HG03469 (cell line): ENCODE data around the gene ZNF184.

Experiments used
- ATAC-seq: cut with Tn5 transposase; IDR thresholded peaks from one replicate; pipeline ENCODE4 v1.9.1; 2021; ENCODE audit warnings: mild to moderate bottlenecking, moderate library complexity, moderate number of reproducible peaks; ENCODE audit not compliant: unreplicated experiment

ZNF184 gene

DNA sequence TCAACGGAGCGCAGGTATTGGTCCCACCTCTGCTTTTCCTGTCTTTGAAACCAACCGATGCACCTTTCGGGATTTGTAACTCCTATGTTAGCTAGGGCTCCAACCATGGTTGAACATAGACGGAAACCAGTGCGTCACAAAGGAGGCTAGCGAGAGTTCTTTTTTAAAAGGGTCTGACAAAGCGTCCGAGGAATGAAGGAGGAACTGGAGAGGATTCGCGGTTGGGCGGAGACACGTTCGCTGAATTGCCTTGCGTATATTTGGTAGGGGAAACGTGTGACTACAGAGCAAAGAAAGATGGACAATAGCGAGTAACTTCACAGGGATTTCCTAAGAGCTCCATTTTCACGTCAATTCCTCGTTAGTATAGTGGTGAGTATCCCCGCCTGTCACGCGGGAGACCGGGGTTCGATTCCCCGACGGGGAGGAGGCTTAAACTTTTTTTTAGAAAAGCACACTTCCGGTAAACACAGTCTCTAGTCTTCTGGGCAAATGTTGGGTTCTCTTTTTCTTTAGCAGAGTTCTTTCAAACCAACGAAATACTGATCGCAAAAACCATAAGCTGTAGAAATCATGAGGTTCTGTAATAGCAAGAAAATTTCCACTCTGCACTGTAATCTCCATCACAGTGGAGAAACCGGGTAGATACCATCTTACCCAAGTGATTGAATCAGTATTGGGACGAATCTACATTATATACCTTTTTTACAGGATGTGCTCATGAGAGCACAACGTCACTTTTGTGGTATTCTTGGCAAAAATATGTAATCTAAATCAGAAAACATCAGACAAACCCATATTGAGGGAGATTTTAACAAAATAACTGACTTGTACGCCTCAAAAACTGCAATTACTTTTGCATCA, 6.6 kb upstream of the ZNF184 start:
- peak; percentile 46 for ATAC-seq

DNA sequence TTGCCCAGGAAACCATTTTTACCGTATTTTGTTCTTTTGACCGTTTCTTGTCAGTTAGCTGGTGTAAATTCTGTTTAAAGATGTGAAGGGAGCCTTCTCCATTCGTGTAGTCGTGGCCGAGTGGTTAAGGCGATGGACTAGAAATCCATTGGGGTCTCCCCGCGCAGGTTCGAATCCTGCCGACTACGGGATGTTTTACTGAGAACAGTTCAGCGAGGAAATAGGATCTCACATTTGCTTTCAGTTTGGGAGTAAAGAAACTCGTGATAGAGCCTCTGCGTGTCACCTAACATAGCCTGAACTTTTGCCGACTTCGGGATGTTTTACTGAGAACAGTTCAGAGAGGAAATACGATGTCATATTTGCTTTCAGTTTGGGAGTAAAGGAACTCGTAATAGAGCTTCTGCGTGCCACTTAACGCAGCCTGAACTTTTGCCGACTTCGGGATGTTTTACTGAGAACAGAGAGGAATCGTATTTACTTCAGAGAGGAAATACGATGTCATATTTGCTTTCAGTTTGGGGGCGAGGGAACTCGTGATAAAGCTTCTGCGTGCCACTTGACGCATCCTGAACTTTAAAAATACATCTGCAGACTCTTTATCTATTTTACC, 5.9 kb upstream of the ZNF184 start:
- ATAC-seq: peak; percentile 35

DNA sequence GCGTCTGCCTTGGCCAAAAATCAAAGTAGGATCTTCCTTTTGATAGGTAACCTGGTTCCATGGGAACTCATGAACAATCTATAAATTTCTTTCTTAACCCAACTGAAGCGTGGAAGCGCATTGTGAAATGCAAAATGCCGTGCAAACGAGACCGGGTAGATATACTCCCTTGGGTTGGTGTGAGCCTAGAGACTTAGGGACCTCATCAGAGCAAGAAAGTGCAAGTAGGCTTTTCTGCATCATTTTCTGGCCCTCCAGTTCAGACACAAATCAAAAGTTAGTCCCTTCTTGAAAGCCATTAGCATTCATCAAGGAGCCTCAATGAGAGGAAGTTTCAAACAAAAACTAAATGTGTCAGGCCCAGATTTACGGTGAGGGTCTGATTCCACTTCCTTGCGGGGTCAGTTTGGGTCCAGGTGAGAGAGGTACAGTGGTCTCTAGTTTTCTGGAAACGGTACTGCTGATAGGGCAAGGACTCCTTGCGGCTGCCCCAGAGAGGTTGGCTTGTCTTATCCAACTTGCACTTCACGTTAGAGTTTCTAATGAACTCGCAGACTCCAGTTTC, 5.3 kb upstream of the ZNF184 start:
- ATAC-seq: no peak

DNA sequence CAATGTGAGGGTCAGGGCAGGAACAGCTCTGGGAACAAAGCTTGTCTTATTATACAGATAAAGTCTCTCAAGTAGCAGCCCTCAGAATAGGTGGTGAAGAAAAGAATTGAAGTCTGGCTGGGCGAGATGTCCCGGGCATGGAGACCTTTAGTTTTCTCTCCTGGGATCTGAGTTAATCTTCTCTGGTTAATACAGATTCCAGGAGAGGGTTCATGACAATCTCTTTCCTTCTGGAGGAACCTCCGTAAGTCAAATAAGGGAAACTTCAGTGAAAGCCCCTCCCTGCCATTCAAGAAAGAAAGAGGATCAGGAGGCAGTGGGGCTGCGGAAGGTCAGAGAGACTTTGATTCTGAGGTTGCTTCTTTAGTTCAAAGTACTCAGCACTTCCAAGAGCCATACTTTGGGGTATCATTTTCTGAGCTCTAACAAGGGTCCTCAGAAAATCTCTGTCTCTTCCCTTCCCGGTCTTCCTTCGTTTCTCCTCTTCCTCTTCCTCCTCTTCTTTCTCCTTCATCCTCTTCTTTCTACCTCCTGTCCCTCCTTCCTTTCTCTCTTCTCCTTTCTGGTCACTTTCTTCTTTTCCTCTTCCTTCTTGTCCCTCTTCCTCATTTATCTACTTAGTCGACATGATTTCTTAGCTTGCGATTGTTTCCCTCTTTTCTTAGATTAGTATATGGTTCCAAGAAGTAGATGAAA, 4.6 kb upstream of the ZNF184 start:
- ATAC-seq: no peak

DNA sequence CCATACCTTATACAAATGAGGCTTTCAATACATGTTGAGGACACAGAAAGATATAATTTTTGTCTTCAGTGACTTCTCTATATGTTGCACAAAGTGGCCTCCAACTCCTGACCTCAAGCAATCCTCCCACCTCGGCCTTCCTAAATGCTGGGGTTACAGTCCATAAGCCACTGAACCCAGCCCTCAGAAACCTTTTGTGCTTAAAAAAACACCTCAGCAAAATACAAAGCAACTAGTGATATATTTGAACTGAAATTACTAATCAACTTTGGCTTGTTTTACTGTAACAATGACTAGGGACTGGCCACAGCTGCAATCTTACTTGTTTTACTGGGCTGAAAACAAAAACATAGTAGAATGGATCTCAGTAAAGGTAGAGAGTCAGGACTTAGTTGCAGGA, 3.2 kb upstream of the ZNF184 start:
- ATAC-seq: no peak

DNA sequence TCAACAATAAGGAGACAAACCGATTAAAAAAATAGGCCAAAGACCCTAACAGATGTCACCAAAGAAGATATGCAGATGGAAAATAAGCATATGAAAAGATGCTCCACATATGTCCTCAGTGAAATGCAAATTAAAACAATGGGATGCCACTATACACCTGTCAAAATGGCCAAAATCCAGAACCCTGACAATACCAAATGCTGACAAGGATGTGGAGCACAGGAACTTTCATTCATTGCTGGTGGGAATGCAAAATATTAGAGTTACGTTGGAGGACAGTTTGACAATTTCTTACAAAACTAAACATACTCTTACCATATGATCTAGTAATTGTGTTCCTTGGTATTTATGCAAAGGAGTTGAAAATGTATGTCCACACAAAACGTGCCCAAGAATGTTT, 1.8 kb upstream of the ZNF184 start:
- ATAC-seq: no peak

DNA sequence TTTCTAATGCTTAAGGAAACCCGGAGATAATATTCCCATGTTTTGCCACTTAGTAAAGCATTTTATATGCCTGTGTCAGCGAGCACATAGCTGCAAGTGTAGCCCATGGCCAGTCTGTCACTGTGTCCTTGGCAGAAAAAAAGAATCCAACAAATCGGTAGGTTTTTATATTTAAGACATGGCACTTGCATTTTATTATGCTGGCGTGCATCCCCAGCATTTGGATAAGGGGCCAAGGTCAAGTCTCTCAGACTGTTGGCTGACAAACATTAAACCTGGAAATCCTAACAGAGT, 1.2 kb upstream of the ZNF184 start:
- no peak for ATAC-seq

DNA sequence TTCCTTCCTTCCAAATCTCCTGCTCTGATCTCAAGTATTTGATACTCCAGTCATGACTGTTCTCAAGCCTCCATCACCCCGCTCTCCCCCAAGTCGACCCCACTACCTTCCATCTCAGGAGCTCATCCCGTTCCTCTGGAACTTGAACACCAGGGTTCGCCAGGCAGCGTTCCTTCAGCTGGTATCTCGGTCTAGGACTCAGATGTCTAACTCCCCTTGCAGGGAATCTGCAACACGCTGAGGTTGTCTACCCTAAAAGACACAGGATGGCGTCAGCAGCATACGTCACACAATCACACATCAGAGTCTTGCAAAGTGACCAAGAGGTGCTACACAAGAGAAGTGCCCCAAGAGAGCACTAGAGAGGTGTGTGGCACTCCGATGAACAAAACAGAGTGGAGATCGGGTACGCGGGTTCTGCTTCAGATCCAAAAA, 706 bp downstream of the ZNF184 start:
- ATAC-seq: peak; percentile 23

DNA sequence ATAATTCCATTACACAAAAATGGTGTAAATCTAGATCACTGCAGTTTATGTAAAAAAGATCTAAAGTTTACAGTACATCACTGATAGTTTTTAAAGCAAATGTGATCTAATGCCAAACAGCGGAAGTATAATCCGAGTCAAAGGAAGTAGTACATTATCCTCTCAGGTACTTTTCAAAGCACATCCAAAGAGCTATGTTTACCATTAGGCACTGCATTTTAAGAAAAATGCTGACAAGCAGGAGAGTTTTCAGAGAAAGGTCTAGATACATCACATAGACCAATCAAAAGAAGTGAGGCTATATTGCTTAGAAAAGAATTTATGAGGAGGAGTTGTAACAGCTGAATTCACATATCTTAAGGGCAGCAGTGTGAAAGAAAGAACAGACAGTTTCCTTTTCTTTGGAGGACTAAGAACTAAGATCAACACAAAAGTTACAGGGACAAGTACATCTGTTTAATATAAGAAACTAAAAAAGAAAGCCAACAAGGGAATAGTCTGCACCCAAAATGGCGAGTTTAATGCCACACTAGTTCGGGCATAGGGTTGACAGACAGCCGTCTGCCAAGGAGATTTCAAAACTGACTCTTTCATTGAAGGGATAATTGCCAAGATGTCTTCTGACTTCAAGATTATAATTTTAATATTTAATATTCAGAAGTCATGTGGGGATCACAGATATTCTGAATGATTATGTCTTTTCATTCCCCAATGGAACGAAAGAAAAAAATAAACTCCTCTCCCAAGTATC, 1.4 kb downstream of the ZNF184 start:
- ATAC-seq: no peak

DNA sequence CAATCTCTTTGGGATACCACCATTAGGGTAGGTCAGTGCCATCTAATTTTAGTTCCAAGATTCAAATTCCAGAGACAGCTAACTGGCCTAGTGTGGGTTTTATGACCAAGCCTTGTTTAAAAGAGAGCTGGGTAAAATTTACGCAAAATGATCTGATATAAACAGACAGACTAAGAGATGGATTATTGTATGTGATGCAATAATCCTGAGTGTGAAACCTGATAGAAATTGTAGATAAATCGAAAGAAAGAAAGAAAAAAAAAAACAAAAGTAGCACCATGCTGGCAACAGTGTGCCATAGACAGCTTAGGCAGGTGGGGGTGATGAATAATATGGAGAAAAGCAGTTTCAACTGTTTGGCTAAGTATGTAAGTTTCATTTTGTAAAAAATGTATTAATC, 2.9 kb downstream of the ZNF184 start:
- no peak for ATAC-seq

DNA sequence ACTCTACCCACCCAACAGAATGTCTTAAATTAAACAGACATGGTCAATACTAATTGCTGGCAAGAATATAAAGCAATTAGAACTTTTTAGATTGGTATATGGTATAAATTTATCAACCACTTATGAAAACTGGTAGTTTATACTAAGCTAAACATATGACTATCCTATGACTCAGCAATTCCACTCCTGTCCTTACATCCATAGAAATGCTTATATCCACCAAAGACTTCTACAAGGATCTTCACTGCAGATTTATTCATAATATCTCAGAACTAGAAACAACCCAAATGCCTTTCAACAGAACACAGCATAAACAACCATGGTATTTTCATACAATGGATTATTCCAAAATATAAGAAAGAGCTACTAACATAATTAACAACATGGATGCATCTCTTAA, 4.6 kb downstream of the ZNF184 start:
- ATAC-seq: no peak

DNA sequence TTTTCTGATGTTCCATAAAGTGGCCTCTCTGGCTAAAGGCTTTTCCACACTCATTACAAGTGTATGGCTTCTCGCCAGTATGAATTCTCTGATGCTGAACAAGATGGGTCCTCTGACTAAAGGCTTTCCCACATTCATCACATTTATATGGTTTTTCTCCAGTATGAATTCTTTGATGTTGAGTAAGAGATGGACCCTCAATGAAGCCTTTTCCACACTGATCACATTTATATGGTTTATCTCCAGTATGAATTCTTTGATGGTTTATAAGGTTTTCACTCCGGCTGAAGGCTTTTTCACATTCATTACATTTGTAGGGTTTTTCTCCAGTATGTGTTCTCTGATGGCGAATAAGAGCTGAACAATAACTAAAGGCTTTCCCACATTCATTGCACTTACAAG, 20.4 kb downstream of the ZNF184 start:
- ATAC-seq: no peak

DNA sequence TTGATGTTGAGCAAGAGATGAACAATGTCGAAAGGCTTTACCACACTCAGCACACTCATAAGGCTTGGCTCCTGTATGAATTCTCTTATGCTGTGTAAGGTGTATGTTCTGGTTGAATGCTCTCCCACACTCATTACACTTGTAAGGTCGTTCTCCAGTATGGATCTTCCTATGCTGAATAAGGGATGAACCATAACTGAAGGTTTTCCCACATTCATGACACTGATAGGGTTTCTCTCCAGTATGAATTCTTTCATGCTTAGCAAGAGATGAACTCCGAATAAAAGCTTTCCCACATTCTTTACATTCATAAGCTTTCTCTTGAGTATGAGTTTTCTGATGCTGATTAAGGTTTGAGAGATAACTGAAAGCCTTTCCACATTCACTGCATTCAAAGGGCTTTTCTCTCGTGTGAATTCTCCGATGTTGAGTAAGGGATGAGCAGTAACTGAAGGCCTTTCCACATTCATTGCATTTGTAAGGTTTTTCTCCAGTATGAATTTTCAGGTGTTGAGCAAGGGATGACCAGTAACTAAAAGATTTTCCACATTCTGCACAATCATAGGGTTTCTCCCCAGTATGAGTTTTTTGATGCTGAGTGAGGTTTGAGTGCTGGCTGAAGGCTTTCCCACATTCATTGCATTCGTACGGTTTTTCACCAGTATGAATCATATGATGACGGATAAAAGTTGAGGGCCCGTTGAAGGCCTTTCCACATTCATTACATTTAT, 21.1 kb downstream of the ZNF184 start:
- no peak for ATAC-seq

DNA sequence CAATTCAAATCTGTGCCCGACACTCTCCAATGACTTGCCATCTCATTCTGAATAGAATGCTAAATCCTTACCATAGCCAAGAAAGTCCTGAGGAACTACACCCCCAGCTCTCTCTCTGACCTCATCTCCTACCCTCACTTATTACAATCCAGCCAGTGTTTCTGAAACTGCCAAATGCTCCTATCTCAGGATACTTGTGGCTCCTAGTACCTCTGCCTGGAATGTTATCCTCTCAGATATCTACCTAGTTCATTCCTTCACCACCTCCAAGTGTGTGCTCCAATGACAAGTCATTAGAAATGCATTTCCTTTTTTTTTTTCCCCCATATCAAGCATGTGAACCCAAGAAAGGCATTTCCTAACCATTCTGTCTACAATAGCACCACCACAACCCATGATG, 24.4 kb downstream of the ZNF184 start:
- no peak for ATAC-seq

DNA sequence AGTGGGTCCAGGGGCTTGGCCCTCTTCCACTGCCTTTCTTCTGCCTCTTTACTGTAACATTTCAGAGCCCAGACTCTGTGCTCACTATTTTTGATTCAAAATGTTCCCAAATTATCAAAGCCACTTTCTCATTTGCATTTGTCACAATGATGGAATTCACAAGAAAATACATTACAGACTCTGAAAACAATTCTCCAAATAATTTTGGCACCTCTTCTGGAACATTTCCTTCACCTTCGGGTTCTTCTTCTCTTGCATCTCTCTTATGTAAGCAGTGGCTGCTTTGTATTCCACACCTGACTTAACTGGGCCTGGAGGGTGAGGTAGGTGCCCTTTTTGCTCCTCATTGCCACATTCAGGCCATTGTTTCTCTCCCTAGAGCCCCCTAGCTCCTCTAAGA, 30.0 kb downstream of the ZNF184 start:
- no peak for ATAC-seq

DNA sequence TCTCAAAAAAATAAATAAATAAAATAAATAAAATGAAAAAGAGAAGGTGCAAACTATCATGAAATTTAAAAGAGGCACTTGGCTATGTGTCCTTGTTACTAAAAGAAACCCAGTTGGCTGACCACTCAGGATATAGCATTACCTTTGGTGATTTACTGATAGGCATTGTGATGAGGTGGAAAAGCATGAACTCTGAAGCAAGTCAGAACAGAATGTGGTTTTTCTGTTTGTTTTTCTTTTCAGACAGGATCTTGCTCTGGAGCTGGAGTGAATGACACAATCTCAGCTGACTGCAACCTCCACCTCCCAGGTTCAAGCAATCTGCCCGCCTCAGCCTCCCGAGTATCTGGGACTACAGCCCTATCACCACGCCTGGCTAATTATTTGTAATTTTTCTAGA, 31.9 kb downstream of the ZNF184 start:
- ATAC-seq: no peak

DNA sequence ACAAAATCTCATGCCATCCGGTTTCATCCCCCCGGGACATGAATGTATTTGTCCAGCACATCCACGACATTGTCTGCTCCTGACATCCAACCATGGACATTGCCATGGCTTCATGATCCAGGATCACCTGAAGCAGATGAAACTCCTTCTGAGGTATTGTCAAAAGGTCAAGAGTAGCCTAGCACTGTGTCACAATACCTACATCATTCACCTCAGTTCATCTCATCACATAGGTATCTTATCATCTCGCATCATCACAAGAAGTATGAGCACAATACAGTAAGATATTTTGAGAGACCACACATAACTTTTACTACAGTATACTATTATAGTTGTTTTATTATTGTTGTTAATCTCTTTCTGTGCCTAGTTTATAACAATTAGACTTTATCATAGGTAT, 33.5 kb downstream of the ZNF184 start:
- ATAC-seq: no peak

DNA sequence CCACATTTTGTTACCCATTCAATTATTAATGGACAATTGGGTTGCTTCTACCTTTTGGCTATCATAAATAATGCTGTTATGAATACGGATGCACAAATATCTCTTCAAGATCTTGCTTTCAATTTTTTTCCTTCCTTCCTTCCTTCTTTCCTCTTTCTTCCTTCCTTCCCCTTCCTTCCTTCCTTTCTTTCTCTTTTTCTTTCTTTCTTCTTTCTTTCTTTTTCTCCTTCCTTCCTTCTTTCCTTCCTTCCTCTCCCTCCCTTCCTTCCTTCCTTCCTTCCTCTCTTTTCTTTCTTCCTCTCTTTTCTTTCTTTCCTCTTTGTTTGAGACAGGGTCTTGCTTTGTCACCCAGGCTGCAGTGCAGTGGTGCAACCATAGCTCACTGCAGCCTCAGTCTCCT, 39.2 kb downstream of the ZNF184 start:
- ATAC-seq: no peak

DNA sequence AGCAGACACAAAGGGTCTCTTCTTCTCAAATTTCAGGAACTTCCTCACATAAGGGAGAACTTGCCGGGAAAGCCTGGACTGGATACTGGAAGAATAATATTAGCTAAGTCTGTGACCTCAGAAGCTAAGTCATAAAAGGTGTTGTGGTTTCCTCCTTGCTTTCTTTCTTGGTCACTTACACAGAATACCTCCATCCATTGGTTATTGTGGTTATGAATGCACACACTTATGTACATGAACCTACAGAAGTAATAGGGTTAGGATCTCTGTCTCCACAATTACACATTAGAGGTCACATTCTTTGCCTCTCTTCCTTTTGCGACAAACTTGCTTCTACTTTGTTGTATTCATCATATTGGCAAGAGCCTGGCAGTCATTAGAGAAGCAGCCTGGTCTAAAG, 43.9 kb downstream of the ZNF184 start:
- no peak for ATAC-seq

DNA sequence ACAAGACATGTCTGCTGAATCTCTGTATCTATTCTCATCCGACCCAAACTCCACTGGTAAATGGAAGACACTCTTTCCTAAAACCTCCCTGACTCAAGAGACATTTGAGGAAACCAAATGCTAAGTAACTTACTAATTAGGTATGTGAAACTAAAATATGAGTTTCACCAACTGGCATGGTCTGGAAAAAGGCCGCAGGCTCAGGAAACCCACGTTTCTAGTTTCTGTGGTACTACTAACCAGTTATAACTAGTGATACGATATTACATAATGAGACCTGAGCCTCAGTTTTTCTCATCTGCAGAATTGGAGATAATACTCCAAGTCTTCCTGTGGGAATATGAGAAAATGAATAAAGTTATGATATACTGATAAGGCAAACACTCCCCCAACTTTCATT, 44.4 kb downstream of the ZNF184 start:
- no peak for ATAC-seq
